ENCODE measurements around the gene HIRIP3.
A peak's percentile ranks its signal among the peaks of the same experiment; 100 is the strongest.

DNA sequence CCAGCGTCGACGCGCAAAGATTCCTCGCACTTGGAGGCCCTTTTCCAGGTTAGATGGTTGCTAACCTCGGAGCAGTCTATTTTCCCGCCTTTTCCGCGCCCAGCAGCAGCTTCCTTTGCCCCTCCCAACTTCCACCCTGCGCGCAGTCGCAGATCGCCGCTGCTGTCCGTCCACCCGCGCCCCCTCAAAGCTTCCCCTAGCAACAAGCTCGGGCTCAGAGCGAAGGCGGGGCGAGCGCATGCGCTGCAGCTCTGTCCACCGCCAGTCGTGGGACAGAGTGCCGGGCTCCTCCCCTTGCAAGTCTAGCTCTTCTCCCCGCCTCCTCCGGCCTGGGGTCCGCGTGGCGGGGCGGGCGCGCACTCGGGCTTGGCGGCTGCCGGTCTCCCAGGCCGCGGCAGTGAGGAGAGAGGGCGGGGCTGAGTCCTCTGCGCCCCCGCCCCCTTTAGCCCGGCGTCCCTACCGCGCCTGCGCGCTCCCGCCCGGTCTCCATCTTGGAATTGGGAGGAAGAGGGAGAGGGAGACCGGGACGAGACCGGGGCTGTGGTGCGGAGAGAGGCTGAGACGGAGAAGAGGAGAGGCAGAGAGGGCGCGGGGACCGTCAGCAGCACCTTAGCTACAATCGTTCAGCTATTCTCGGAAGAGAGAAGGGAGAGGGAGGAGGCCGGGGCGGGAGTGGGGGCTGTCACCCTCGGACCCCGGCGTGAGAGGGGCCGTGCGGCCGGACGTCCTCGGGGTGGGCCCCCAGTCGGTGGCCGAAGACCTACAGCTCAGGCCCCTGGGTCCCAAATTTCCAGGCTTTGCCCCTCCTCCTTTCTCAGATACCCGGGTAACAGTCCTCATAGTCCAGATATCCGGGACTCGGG lies 21.8 kb downstream of the HIRIP3 start, which contains the start of gene TAOK2:
- TF ChIP-seq POLR2A (IDR thresholded peaks at IDR 0.05) = peak; percentile 71
- TF ChIP-seq CTCF (IDR thresholded peaks at IDR 0.05) = peak in 2 of 4 experiments; percentile 31 to 34
